Smooth muscle cell (in vitro differentiated cells): ENCODE measurements around the gene KIAA1586. TPM values are rescaled to one million over a fixed set of nuclear protein-coding genes. Genes with fewer than 3 reads are reported as not detected.
"Not testable (repeated sequence)": the region's sequence is repeated elsewhere in the genome, so short reads cannot be mapped to it uniquely, and the experiment has no call there.

Source experiments
- DNase-seq: peaks from one replicate; lab custom pipeline; 2025; ENCODE audit not compliant: unreplicated experiment; lab: John Stamatoyannopoulos, UW
- H2AFZ ChIP-seq: fragments of 200-600 bp; sonication (generic); 2 replicates; pipeline ENCODE4 v1.6.0; 2016; ENCODE audit warnings: antibody characterized with exemption, low read depth, mild to moderate bottlenecking
- H3F3A ChIP-seq: fragments of 200-600 bp; sonication (generic); 2 replicates; pipeline ENCODE4 v1.6.0; 2017; ENCODE audit warnings: antibody characterized with exemption, low read depth
- H3K27ac ChIP-seq: fragments of 200-600 bp; sonication (generic); 2 replicates; pipeline ENCODE4 v1.5.1; 2016; ENCODE audit warnings: low read depth, mild to moderate bottlenecking
- H3K27me3 ChIP-seq: fragments of 200-600 bp; sonication (generic); 2 replicates; pipeline ENCODE4 v1.6.1; 2016; ENCODE audit warnings: low read depth, mild to moderate bottlenecking
- H3K36me3 ChIP-seq: fragments of 200-600 bp; sonication (generic); 2 replicates; pipeline ENCODE4 v1.5.1; 2016; ENCODE audit warnings: low read depth
- H3K4me1 ChIP-seq: fragments of 200-600 bp; sonication (generic); 2 replicates; pipeline ENCODE4 v1.5.1; 2016; ENCODE audit warnings: low read depth
- H3K4me2 ChIP-seq: fragments of 200-600 bp; sonication (generic); 2 replicates; pipeline ENCODE4 v1.6.0; 2016; ENCODE audit warnings: mild to moderate bottlenecking
- H3K4me3 ChIP-seq: fragments of 200-600 bp; sonication (generic); 2 replicates; pipeline ENCODE4 v1.5.1; 2016; ENCODE audit warnings: mild to moderate bottlenecking
- H3K79me2 ChIP-seq: fragments of 200-600 bp; sonication (generic); 2 replicates; pipeline ENCODE4 v1.6.0; 2016; ENCODE audit warnings: low read depth, mild to moderate bottlenecking
- H3K9ac ChIP-seq: fragments of 200-600 bp; sonication (generic); 2 replicates; pipeline ENCODE4 v1.6.0; 2016; ENCODE audit warnings: low read depth
- H3K9me3 ChIP-seq: fragments of 200-600 bp; sonication (generic); replicated peaks from 2 replicates; pipeline ENCODE4 v1.5.1; 2016; ENCODE audit warnings: low read depth
- H4K20me1 ChIP-seq: fragments of 200-600 bp; sonication (generic); 2 replicates; pipeline ENCODE4 v1.6.0; 2016; ENCODE audit warnings: low read depth
- CTCF ChIP-seq: fragments of 200-600 bp; sonication (generic); IDR thresholded peaks from 2 replicates; pipeline ENCODE4 v1.5.1; 2017; ENCODE audit warnings: borderline replicate concordance, mild to moderate bottlenecking, antibody characterized with exemption; ENCODE audit not compliant: insufficient read depth, poor library complexity, severe bottlenecking
- WGBS: methylation state at CpG from one replicate; pipeline ENCODE4 v1.1.7; 2016; ENCODE audit warnings: low lambda C conversion rate; 5-methylcytosine and 5-hydroxymethylcytosine counted together
- polyA plus RNA-seq: library from polyadenylated mRNA; unstranded; fragments of >200 nt; fragmentation: Nextera tagmentation; extraction: Ambion mirVana; gene quantifications from 2 replicates; pipeline ENCODE4 v1.2.1, GENCODE V29; 2016
- total RNA-seq: library from RNA; depleted of rRNA; stranded (reverse); fragments of >200 nt; gene quantifications from 2 replicates; pipeline ENCODE4 v1.2.3, GENCODE V29; 2014

The KIAA1586 gene
- total RNA-seq (13.1 and 19.7 TPM in 2 replicates), polyA plus RNA-seq (10.1 and 14.7 TPM in 2 replicates)

- H3F3A ChIP-seq, H3K27me3 ChIP-seq, H3K9me3 ChIP-seq, H3K36me3 ChIP-seq: not testable (repeated sequence)
- DNase-seq, result peak; percentile 67
- Histone ChIP-seq H3K27ac (peak within 1 kb of the TSS; percentile 4), H3K4me3 (peak within 1 kb of the TSS; percentile 58), H3K9ac (peak within 1 kb of the TSS; percentile 10), H2AFZ (peak within 1 kb of the TSS; percentile 53), H3K4me2 (peak within 1 kb of the TSS; percentile 84), H3K79me2 (peaks cover 37% of the 10 kb centered on the region), H4K20me1 (peaks cover 35% of the 10 kb centered on the region), H3K4me1 (peaks cover 17% of the 10 kb centered on the region)
- WGBS, result under 1% methylated on average over 45 of the region's 78 CpGs
These were observed at the start of gene KIAA1586 for GRCh38 chr6:57046332-57047256. KIAA1586 (plus strand) TSS chr6:57046693; CDS start chr6:57046756, 63 bp downstream.

GRCh38 chr6:56999049-56999448 is 47.4 kb upstream of the KIAA1586 start:
- H3K36me3 ChIP-seq, result no peaks in the 10 kb centered on the region
- no peaks in the 10 kb centered on the region for H3F3A ChIP-seq
- H3K4me1 ChIP-seq, result no peaks in the 10 kb centered on the region
- TF ChIP-seq CTCF, result no peak
- no peak overlapping the region for H3K4me3 ChIP-seq
- no peaks in the 10 kb centered on the region for H3K27me3 ChIP-seq
- no peak overlapping the region for H3K27ac ChIP-seq
- H3K9ac ChIP-seq, result no peak overlapping the region
- H3K4me2 ChIP-seq, result no peak overlapping the region
- no peaks in the 10 kb centered on the region for H4K20me1 ChIP-seq
- H3K9me3 ChIP-seq, result no peaks in the 10 kb centered on the region
- no peak overlapping the region for H2AFZ ChIP-seq
- no peak for DNase-seq
- H3K79me2 ChIP-seq, result no peaks in the 10 kb centered on the region

GRCh38 chr6:56999748-57000147 is 46.7 kb upstream of the KIAA1586 start:
- H3K79me2 ChIP-seq, H4K20me1 ChIP-seq, H3K27ac ChIP-seq, H2AFZ ChIP-seq, H3K4me3 ChIP-seq, H3K27me3 ChIP-seq, H3K36me3 ChIP-seq, H3F3A ChIP-seq, H3K9me3 ChIP-seq, H3K4me1 ChIP-seq, H3K9ac ChIP-seq, DNase-seq, H3K4me2 ChIP-seq: not testable (repeated sequence)
- WGBS, result 95% methylated on average over 18 of the region's 18 CpGs

GRCh38 chr6:57002197-57002596 is 44.3 kb upstream of the KIAA1586 start:
- H3K27me3 ChIP-seq, result no peaks in the 10 kb centered on the region
- no peak overlapping the region for H2AFZ ChIP-seq
- no peak overlapping the region for H3K4me2 ChIP-seq
- H3K79me2 ChIP-seq, result no peaks in the 10 kb centered on the region
- no peak overlapping the region for H3K4me3 ChIP-seq
- H3K4me1 ChIP-seq, result no peaks in the 10 kb centered on the region
- no peaks in the 10 kb centered on the region for H4K20me1 ChIP-seq
- H3K27ac ChIP-seq, result no peak overlapping the region
- no peaks in the 10 kb centered on the region for H3K9me3 ChIP-seq
- H3F3A ChIP-seq, result no peaks in the 10 kb centered on the region
- TF ChIP-seq CTCF, result no peak
- H3K36me3 ChIP-seq, result no peaks in the 10 kb centered on the region
- no peak overlapping the region for H3K9ac ChIP-seq
- no peak for DNase-seq
